ENCODE measurements around the gene LGALSL.

LGALSL gene

DNA sequence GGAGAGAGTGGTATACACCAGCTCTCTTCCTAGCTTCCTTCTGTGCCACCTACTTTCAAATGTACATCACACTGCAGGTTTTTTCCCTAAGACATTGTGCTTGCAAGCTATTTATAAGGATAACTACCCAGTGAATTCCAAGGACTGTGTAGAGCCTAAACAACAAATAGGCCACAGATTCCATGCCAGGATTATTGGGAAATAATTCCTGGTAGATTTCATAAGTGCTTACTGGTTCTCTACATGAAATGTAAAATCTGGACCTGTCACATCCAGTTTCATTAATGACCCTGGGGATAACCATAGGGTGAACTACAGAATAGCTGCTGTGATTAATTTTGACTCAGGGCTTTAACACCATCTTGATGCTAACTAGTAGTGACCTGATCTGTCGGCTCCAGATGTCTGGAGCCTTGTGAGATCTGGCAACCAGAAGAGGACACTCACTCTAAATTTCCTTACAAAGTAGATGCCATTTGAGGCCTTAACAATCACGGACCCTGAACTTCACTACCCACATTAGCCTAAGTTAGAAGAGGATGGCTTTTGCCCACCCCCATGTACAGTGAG is 34.3 kb upstream of the LGALSL start:
- H3K4me3 ChIP-seq (ENCODE audit: low read length in 2 of 2) = no peak overlapping the region
- H3K36me3 ChIP-seq (ENCODE audit: control insufficient read depth in 2 of 2, insufficient read depth in 2 of 2, low read length in 2 of 2) = no peaks in the 10 kb centered on the region
- no peaks in the 10 kb centered on the region for H3K27me3 ChIP-seq (ENCODE audit: control insufficient read depth in 2 of 2, insufficient read depth in 2 of 2, low read length in 2 of 2)
- no peaks in the 10 kb centered on the region for H3K9me3 ChIP-seq (ENCODE audit: control insufficient read depth in 2 of 2, low read length in 2 of 2)
- H3K27ac ChIP-seq (ENCODE audit: low read depth in 2 of 2, low read length in 2 of 2) = no peak overlapping the region
- H3K4me1 ChIP-seq (ENCODE audit: control insufficient read depth in 2 of 2, insufficient read depth in 2 of 2, low read length in 2 of 2) = peaks cover 2 to 3% of the 10 kb centered on the region in 2 donors
- H3K9ac ChIP-seq (ENCODE audit: low read depth in 1 of 2, low read length in 2 of 2) = no peak overlapping the region

DNA sequence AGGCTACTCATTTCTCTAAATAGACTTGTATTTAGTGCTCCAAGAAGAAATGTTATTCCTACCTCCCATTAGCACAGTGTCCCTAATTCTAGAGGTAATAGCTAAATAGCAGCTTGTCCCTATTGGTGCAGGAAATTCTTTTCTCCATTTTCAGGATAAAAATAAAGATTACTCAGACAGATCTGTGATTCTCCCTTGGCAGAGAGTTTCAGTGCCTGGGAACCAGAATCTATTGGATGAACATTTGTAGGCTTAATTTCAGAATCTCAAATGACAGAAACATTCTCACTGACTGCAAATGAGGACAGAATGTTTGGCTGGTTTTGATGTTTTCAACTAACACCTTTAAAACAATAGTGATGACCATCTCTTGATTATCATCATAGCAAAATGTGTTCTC is 33.3 kb upstream of the LGALSL start:
- Histone ChIP-seq H3K4me1 (ENCODE audit: control insufficient read depth in 2 of 2, insufficient read depth in 2 of 2, low read length in 2 of 2) (peaks cover 4 to 6% of the 10 kb centered on the region in 2 donors), H3K9ac (ENCODE audit: low read depth in 1 of 2, low read length in 2 of 2) (no peak overlapping the region)

GRCh38 chr2:64421201-64421600 is 32.8 kb upstream of the LGALSL start:
- no peaks in the 10 kb centered on the region for H3K27me3 ChIP-seq (ENCODE audit: control insufficient read depth in 2 of 2, insufficient read depth in 2 of 2, low read length in 2 of 2)
- H3K36me3 ChIP-seq (ENCODE audit: control insufficient read depth in 2 of 2, insufficient read depth in 2 of 2, low read length in 2 of 2) = no peaks in the 10 kb centered on the region
- no peaks in the 10 kb centered on the region for H3K9me3 ChIP-seq (ENCODE audit: control insufficient read depth in 2 of 2, low read length in 2 of 2)
- peaks cover 6 to 8% of the 10 kb centered on the region in 2 donors for H3K4me1 ChIP-seq (ENCODE audit: control insufficient read depth in 2 of 2, insufficient read depth in 2 of 2, low read length in 2 of 2)
- no peak overlapping the region for H3K4me3 ChIP-seq (ENCODE audit: low read length in 2 of 2)
- no peak overlapping the region for H3K9ac ChIP-seq (ENCODE audit: low read depth in 1 of 2, low read length in 2 of 2)
- H3K27ac ChIP-seq (ENCODE audit: low read depth in 2 of 2, low read length in 2 of 2) = no peak overlapping the region

More for the DNA sequence above, 33.3 kb upstream of the LGALSL start:
- Histone ChIP-seq H3K27me3 (ENCODE audit: control insufficient read depth in 2 of 2, insufficient read depth in 2 of 2, low read length in 2 of 2) (no peaks in the 10 kb centered on the region), H3K9me3 (ENCODE audit: control insufficient read depth in 2 of 2, low read length in 2 of 2) (no peaks in the 10 kb centered on the region), H3K4me3 (ENCODE audit: low read length in 2 of 2) (no peak overlapping the region), H3K27ac (ENCODE audit: low read depth in 2 of 2, low read length in 2 of 2) (no peak overlapping the region), H3K36me3 (ENCODE audit: control insufficient read depth in 2 of 2, insufficient read depth in 2 of 2, low read length in 2 of 2) (no peaks in the 10 kb centered on the region)

DNA sequence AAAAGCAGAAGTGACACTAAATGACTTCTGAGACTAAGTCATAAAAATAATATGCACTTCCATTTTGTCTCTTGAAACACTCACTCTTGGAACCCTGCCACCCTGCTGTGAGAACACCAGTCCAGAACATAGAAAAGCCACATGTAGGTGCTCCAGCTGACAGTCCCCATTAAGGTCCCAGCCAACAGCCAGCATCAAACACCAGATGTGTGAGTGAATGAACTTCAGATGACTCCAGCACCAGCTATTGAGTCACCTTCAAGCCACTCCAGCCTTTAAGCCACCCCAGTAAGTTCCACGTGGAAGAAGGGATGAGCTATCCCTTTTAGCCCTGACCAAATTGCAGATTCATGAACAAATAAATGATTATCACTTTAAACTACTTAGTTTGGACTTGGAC is 31.5 kb upstream of the LGALSL start:
- H3K27me3 ChIP-seq (ENCODE audit: control insufficient read depth in 2 of 2, insufficient read depth in 2 of 2, low read length in 2 of 2) = no peaks in the 10 kb centered on the region
- H3K4me3 ChIP-seq (ENCODE audit: low read length in 2 of 2) = no peak overlapping the region
- no peaks in the 10 kb centered on the region for H3K9me3 ChIP-seq (ENCODE audit: control insufficient read depth in 2 of 2, low read length in 2 of 2)
- H3K36me3 ChIP-seq (ENCODE audit: control insufficient read depth in 2 of 2, insufficient read depth in 2 of 2, low read length in 2 of 2) = no peaks in the 10 kb centered on the region
- peaks cover 7 to 14% of the 10 kb centered on the region in 2 donors for H3K4me1 ChIP-seq (ENCODE audit: control insufficient read depth in 2 of 2, insufficient read depth in 2 of 2, low read length in 2 of 2)
- no peak overlapping the region for H3K27ac ChIP-seq (ENCODE audit: low read depth in 2 of 2, low read length in 2 of 2)
- H3K9ac ChIP-seq (ENCODE audit: low read depth in 1 of 2, low read length in 2 of 2) = no peak overlapping the region

GRCh38 chr2:64423303-64423702 is 30.7 kb upstream of the LGALSL start:
- H3K9me3 ChIP-seq (ENCODE audit: control insufficient read depth in 2 of 2, low read length in 2 of 2) = no peaks in the 10 kb centered on the region
- no peak overlapping the region for H3K9ac ChIP-seq (ENCODE audit: low read depth in 1 of 2, low read length in 2 of 2)
- H3K36me3 ChIP-seq (ENCODE audit: control insufficient read depth in 2 of 2, insufficient read depth in 2 of 2, low read length in 2 of 2) = no peaks in the 10 kb centered on the region
- H3K27me3 ChIP-seq (ENCODE audit: control insufficient read depth in 2 of 2, insufficient read depth in 2 of 2, low read length in 2 of 2) = no peaks in the 10 kb centered on the region
- H3K4me1 ChIP-seq (ENCODE audit: control insufficient read depth in 2 of 2, insufficient read depth in 2 of 2, low read length in 2 of 2) = peaks cover 7 to 14% of the 10 kb centered on the region in 2 donors
- no peak overlapping the region for H3K27ac ChIP-seq (ENCODE audit: low read depth in 2 of 2, low read length in 2 of 2)
- no peak overlapping the region for H3K4me3 ChIP-seq (ENCODE audit: low read length in 2 of 2)

DNA sequence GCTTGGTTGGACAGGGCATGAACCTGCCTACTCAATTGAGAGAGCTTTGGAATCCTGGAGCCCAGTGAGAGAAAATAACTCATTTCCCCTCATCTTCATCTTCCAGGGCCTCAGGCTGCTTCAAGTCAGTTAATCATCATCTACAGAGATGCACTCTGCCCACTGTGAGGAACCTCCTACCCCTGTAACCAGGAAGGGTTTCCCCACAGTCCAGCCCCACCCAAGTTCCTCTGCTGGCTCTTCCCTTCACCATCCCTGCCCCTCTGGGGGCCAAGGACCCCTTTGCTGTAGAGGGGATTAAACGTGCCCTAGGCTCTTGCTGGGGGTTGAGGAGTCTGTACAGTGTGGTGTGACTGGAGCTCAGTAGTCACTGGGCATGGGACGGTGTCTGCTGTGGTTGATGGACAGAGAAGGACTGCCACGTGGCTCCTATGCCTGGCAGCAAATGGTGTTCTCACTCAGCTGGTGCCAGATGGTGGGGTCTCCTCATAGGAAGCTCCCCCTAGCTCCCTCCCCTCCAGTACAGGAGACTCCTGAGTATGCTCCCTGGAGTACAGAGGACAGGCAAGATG is 29.5 kb upstream of the LGALSL start:
- Histone ChIP-seq H3K27ac (ENCODE audit: low read depth in 2 of 2, low read length in 2 of 2) (no peak overlapping the region), H3K36me3 (ENCODE audit: control insufficient read depth in 2 of 2, insufficient read depth in 2 of 2, low read length in 2 of 2) (no peaks in the 10 kb centered on the region), H3K4me1 (ENCODE audit: control insufficient read depth in 2 of 2, insufficient read depth in 2 of 2, low read length in 2 of 2) (peaks cover 7 to 14% of the 10 kb centered on the region in 2 donors), H3K9ac (ENCODE audit: low read depth in 1 of 2, low read length in 2 of 2) (no peak overlapping the region), H3K27me3 (ENCODE audit: control insufficient read depth in 2 of 2, insufficient read depth in 2 of 2, low read length in 2 of 2) (no peaks in the 10 kb centered on the region), H3K9me3 (ENCODE audit: control insufficient read depth in 2 of 2, low read length in 2 of 2) (no peaks in the 10 kb centered on the region), H3K4me3 (ENCODE audit: low read length in 2 of 2) (no peak overlapping the region)

- H3K27me3 ChIP-seq (ENCODE audit: control insufficient read depth in 2 of 2, insufficient read depth in 2 of 2, low read length in 2 of 2) = no peaks in the 10 kb centered on the region
- no peaks in the 10 kb centered on the region for H3K9me3 ChIP-seq (ENCODE audit: control insufficient read depth in 2 of 2, low read length in 2 of 2)
- no peak overlapping the region for H3K9ac ChIP-seq (ENCODE audit: low read depth in 1 of 2, low read length in 2 of 2)
- H3K4me1 ChIP-seq (ENCODE audit: control insufficient read depth in 2 of 2, insufficient read depth in 2 of 2, low read length in 2 of 2) = peaks cover 7 to 14% of the 10 kb centered on the region in 2 donors
- H3K4me3 ChIP-seq (ENCODE audit: low read length in 2 of 2) = no peak overlapping the region
- H3K27ac ChIP-seq (ENCODE audit: low read depth in 2 of 2, low read length in 2 of 2) = no peak overlapping the region
- no peaks in the 10 kb centered on the region for H3K36me3 ChIP-seq (ENCODE audit: control insufficient read depth in 2 of 2, insufficient read depth in 2 of 2, low read length in 2 of 2)
These were observed 27.6 kb upstream of the LGALSL start for GRCh38 chr2:64426183-64426952.

GRCh38 chr2:64434039-64434657 is 19.8 kb upstream of the LGALSL start:
- no peaks in the 10 kb centered on the region for H3K27me3 ChIP-seq (ENCODE audit: control insufficient read depth in 2 of 2, insufficient read depth in 2 of 2, low read length in 2 of 2)
- no peaks in the 10 kb centered on the region for H3K9me3 ChIP-seq (ENCODE audit: control insufficient read depth in 2 of 2, low read length in 2 of 2)
- H3K4me3 ChIP-seq (ENCODE audit: low read length in 2 of 2) = no peak overlapping the region
- no peaks in the 10 kb centered on the region for H3K36me3 ChIP-seq (ENCODE audit: control insufficient read depth in 2 of 2, insufficient read depth in 2 of 2, low read length in 2 of 2)
- H3K4me1 ChIP-seq (ENCODE audit: control insufficient read depth in 2 of 2, insufficient read depth in 2 of 2, low read length in 2 of 2) = no peaks in the 10 kb centered on the region
- no peak overlapping the region for H3K27ac ChIP-seq (ENCODE audit: low read depth in 2 of 2, low read length in 2 of 2)
- H3K9ac ChIP-seq (ENCODE audit: low read depth in 1 of 2, low read length in 2 of 2) = no peak overlapping the region

DNA sequence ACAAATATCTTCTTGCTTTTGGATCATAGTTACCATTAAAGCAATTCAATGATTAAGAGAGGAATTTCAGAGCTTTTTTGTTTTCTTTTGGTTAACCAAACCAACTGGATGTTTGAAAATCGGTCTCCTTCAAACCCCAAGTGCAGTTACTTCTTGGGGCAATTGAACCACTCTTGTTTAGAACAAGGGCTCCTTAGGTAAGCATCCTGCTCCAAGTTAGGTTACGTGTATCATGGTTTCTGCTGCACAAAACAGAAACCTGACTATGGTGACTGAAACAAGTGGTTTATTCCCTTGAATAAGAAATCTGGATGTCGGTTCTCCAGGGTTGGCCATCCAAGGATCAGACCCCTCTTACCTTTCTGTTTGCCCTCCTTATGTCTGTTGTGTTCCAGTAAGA is 16.1 kb upstream of the LGALSL start:
- Histone ChIP-seq H3K4me1 (ENCODE audit: control insufficient read depth in 2 of 2, insufficient read depth in 2 of 2, low read length in 2 of 2) (peaks cover 5 to 6% of the 10 kb centered on the region in 2 donors), H3K9ac (ENCODE audit: low read depth in 1 of 2, low read length in 2 of 2) (no peak overlapping the region), H3K36me3 (ENCODE audit: control insufficient read depth in 2 of 2, insufficient read depth in 2 of 2, low read length in 2 of 2) (no peaks in the 10 kb centered on the region), H3K27ac (ENCODE audit: low read depth in 2 of 2, low read length in 2 of 2) (no peak overlapping the region), H3K27me3 (ENCODE audit: control insufficient read depth in 2 of 2, insufficient read depth in 2 of 2, low read length in 2 of 2) (no peaks in the 10 kb centered on the region), H3K4me3 (ENCODE audit: low read length in 2 of 2) (no peak overlapping the region), H3K9me3 (ENCODE audit: control insufficient read depth in 2 of 2, low read length in 2 of 2) (no peaks in the 10 kb centered on the region)

DNA sequence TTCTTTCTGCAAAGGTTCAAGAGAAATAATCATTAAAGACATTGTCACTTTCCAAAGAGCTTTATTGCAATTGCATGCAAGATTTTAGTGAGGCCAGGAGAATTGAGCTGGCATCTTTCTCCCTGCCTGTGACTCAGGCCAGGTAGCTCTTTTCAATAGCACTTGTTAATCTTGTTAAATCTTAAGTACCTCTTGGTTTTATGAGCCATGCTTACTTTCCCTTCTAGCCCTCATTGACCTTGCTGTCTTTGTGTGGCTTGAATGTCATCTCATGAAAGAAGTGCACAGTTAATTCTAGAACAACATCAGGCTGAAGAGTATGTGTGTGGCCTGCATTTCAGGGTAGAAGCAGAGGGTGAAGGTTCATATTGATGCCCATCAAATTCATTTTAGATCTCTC is 14.8 kb upstream of the LGALSL start:
- Histone ChIP-seq H3K4me1 (ENCODE audit: control insufficient read depth in 2 of 2, insufficient read depth in 2 of 2, low read length in 2 of 2) (peaks cover 5 to 6% of the 10 kb centered on the region in 2 donors), H3K27me3 (ENCODE audit: control insufficient read depth in 2 of 2, insufficient read depth in 2 of 2, low read length in 2 of 2) (no peaks in the 10 kb centered on the region), H3K9ac (ENCODE audit: low read depth in 1 of 2, low read length in 2 of 2) (no peak overlapping the region), H3K4me3 (ENCODE audit: low read length in 2 of 2) (no peak overlapping the region), H3K36me3 (ENCODE audit: control insufficient read depth in 2 of 2, insufficient read depth in 2 of 2, low read length in 2 of 2) (no peaks in the 10 kb centered on the region), H3K9me3 (ENCODE audit: control insufficient read depth in 2 of 2, low read length in 2 of 2) (no peaks in the 10 kb centered on the region), H3K27ac (ENCODE audit: low read depth in 2 of 2, low read length in 2 of 2) (no peak overlapping the region)

Measured in mucosa of rectum (tissue), 2 donors.